Esophagus squamous epithelium (tissue), 5 donors: ENCODE results near the gene ARHGAP32. TPM values are rescaled to one million over a fixed set of nuclear protein-coding genes. Genes with fewer than 3 reads are reported as not detected.

Experiments
- DNase-seq: peaks from one replicate; lab custom pipeline; 2025; lab: John Stamatoyannopoulos, UW
- H3K27ac ChIP-seq, 4 donors: fragments of 200-600 bp; sonication (generic); one replicate each; pipeline ENCODE4 v1.5.1; 2016 to 2019; ENCODE audit warnings: mild to moderate bottlenecking in 1 of 4
- H3K27me3 ChIP-seq, 4 donors: fragments of 200-600 bp; sonication (generic); 1 replicate in 3 of 4; 2 replicates in 1 of 4; pipeline versions ENCODE4 v1.5.1 to v1.6.0; 2017 to 2021; ENCODE audit warnings: antibody characterized with exemption in 1 of 4
- H3K36me3 ChIP-seq, 3 donors: fragments of 200-600 bp; sonication (generic); one replicate each; pipeline ENCODE4 v1.5.1; 2016 to 2019
- H3K4me1 ChIP-seq, 3 donors: fragments of 200-600 bp; sonication (generic); one replicate each; pipeline ENCODE4 v1.5.1; 2017 to 2019
- H3K4me3 ChIP-seq, 4 donors: fragments of 200-600 bp; sonication (generic); 1 replicate in 3 of 4; 2 replicates in 1 of 4; pipeline ENCODE4 v1.5.1; 2016 to 2019; ENCODE audit warnings: mild to moderate bottlenecking in 2 of 4, moderate library complexity in 1 of 4
- H3K9me3 ChIP-seq, 3 donors: fragments of 200-600 bp; sonication (generic); one replicate each; pipeline ENCODE4 v1.5.1; 2016 to 2019
- CTCF ChIP-seq, 6 experiments: fragments of 450-650 bp in 4 of 6; fragments of 200-600 bp in 2 of 6; sonication (generic) in 2 of 6; IDR thresholded peaks; one replicate each; pipeline ENCODE4 v1.5.1; 2016 to 2019; ENCODE audit warnings: antibody characterized with exemption in 6 of 6, mild to moderate bottlenecking in 4 of 6, moderate library complexity in 4 of 6
- POLR2A ChIP-seq, 4 donors: fragments of 450-650 bp; IDR thresholded peaks; one replicate each; pipeline ENCODE4 v1.6.1; 2017; ENCODE audit warnings: antibody characterized with exemption in 4 of 4, mild to moderate bottlenecking in 4 of 4, moderate library complexity in 3 of 4
- WGBS, 2 donors: methylation state at CpG; one replicate each; pipeline ENCODE4 v1.1.5; 2018; 5-methylcytosine and 5-hydroxymethylcytosine counted together
- intact Hi-C: fragments of 100-400 bp; cut with DNase I; formaldehyde crosslinking; loops from one replicate; pipeline ENCODE4 v1.15.0; 2022
- total RNA-seq, 4 donors: library from RNA; depleted of rRNA; stranded (reverse); fragments of >200 nt; gene quantifications; one replicate each; pipeline ENCODE4 v1.1.0, GENCODE V29; 2016
- donor health status: DM: yes; HTN: yes; CAD: no.

ARHGAP32 gene
- total RNA-seq, 4 donors from 2014 or later = 33.5 to 73.6 (median 61.0) TPM

GRCh38 chr11:128934926-128935325, 257.2 kb downstream of the ARHGAP32 start:
- H3K27me3 ChIP-seq = no peaks in the 10 kb centered on the region
- intact Hi-C loops = no loop called here
- no peak overlapping the region for H3K4me3 ChIP-seq
- H3K27ac ChIP-seq = no peak overlapping the region
- no peak for TF ChIP-seq POLR2A (IDR thresholded peaks at IDR 0.05)
- no peak for TF ChIP-seq CTCF (IDR thresholded peaks at IDR 0.05)
- H3K36me3 ChIP-seq = peaks cover 0 to 3% (median 0%) of the 10 kb centered on the region in 3 donors
- peaks cover 5 to 33% (median 13%) of the 10 kb centered on the region in 3 donors for H3K4me1 ChIP-seq
- no peaks in the 10 kb centered on the region for H3K9me3 ChIP-seq
- WGBS, 2 donors = 60 to 63% methylated on average over 2 to 8 of the region's 10 CpGs
- DNase-seq = no peak

- Histone ChIP-seq H3K27me3 (no peaks in the 10 kb centered on the region), H3K4me1 (peaks cover 7 to 33% (median 7%) of the 10 kb centered on the region in 3 donors), H3K9me3 (no peaks in the 10 kb centered on the region), H3K4me3 (no peak overlapping the region), H3K27ac (no peak overlapping the region), H3K36me3 (peaks cover 0 to 3% (median 0%) of the 10 kb centered on the region in 3 donors)
- no peak for DNase-seq
- WGBS, 2 donors = 91 to 100% methylated on average over 1 to 3 of the region's 7 CpGs
- no peak for TF ChIP-seq CTCF (IDR thresholded peaks at IDR 0.05)
- TF ChIP-seq POLR2A (IDR thresholded peaks at IDR 0.05) = no peak
- intact Hi-C loops = no loop called here
Measured at GRCh38 chr11:128934351-128934750, 257.8 kb downstream of the ARHGAP32 start.

- no peak for DNase-seq
- intact Hi-C loops = no loop called here
- Histone ChIP-seq H3K4me1 (peaks cover 3 to 27% (median 3%) of the 10 kb centered on the region in 3 donors), H3K27ac (no peak overlapping the region), H3K4me3 (no peak overlapping the region), H3K27me3 (no peaks in the 10 kb centered on the region), H3K9me3 (no peaks in the 10 kb centered on the region), H3K36me3 (peaks cover 0 to 3% (median 0%) of the 10 kb centered on the region in 3 donors)
- TF ChIP-seq POLR2A (IDR thresholded peaks at IDR 0.05) = no peak
- TF ChIP-seq CTCF (IDR thresholded peaks at IDR 0.05) = no peak
- 49 to 62% methylated on average over 5 to 6 of the region's 7 CpGs for WGBS, 2 donors
Measured at GRCh38 chr11:128933481-128934178, 258.5 kb downstream of the ARHGAP32 start.

DNA sequence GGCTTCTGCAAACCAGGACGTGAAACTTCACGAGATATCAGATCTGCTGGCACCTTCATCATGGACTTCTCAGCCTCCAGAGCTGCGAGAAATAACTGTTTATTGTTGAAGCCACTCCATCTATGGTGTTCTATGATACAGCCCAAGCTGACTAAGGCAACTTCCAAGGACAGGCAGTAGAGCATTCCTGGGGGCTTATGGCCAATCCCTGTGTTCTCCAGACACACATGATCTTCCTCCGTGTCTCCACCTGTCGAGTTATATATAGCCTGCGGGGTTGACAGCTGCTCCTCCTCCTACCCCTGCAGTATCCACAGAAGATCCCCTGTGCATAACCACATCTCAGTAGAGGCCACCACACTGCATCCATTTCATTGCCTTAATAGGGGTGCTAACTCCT, 260.5 kb downstream of the ARHGAP32 start:
- Histone ChIP-seq H3K27ac (no peak overlapping the region), H3K27me3 (no peaks in the 10 kb centered on the region), H3K4me1 (peaks cover 3 to 7% (median 3%) of the 10 kb centered on the region in 3 donors), H3K4me3 (no peak overlapping the region), H3K36me3 (no peaks in the 10 kb centered on the region), H3K9me3 (no peaks in the 10 kb centered on the region)
- intact Hi-C loops = no loop called here
- WGBS, 2 donors = 42 to 77% methylated on average over 3 to 6 of the region's 6 CpGs
- DNase-seq = no peak
- TF ChIP-seq POLR2A (IDR thresholded peaks at IDR 0.05) = no peak
- TF ChIP-seq CTCF (IDR thresholded peaks at IDR 0.05) = no peak

- Histone ChIP-seq H3K27ac (no peak overlapping the region), H3K9me3 (no peaks in the 10 kb centered on the region), H3K27me3 (no peaks in the 10 kb centered on the region), H3K4me1 (peaks cover 3 to 7% (median 3%) of the 10 kb centered on the region in 3 donors), H3K4me3 (no peak overlapping the region), H3K36me3 (no peaks in the 10 kb centered on the region)
- DNase-seq = no peak
- intact Hi-C loops = no loop called here
- no peak for TF ChIP-seq CTCF (IDR thresholded peaks at IDR 0.05)
- no peak for TF ChIP-seq POLR2A (IDR thresholded peaks at IDR 0.05)
- WGBS, 2 donors = 58 to 67% methylated on average over 3 of the region's 3 CpGs
Measured at GRCh38 chr11:128931066-128931465, 261.1 kb downstream of the ARHGAP32 start.
